Natural killer cell (primary cell): ENCODE data around the gene PHACTR4. TPM values are rescaled to one million over a fixed set of nuclear protein-coding genes. Genes with fewer than 3 reads are reported as not detected.

Source experiments
- ATAC-seq, 3 donors: fragments of 150-1000 bp in 2 of 3; fragments of 200-7000 bp in 1 of 3; cut with Tn5 transposase; 1 replicate in 1 of 3; 2 replicates in 2 of 3; pipeline ENCODE4 v1.10.0; 2021; ENCODE audit warnings: mild to moderate bottlenecking in 2 of 3, moderate library complexity in 2 of 3
- DNase-seq, 2 donors: peaks; one replicate each; pipeline versions ENCODE4 v3.0.0 to v3.0.0-alpha.2; 2013 to 2021; ENCODE audit warnings: mixed read lengths in 1 of 2
- H3K27ac ChIP-seq: one replicate; pipeline ENCODE4 v1.5.1; 2013; ENCODE audit warnings: mild to moderate bottlenecking, low read length
- H3K27me3 ChIP-seq: one replicate; pipeline ENCODE4 v1.6.1; 2013; ENCODE audit warnings: low read length; ENCODE audit not compliant: control insufficient read depth, insufficient read depth
- H3K36me3 ChIP-seq: one replicate; pipeline ENCODE4 v1.6.1; 2013; ENCODE audit warnings: low read length; ENCODE audit not compliant: control insufficient read depth, insufficient read depth
- H3K4me1 ChIP-seq: one replicate; pipeline ENCODE4 v1.6.1; 2013; ENCODE audit warnings: low read length; ENCODE audit not compliant: control insufficient read depth, insufficient read depth
- H3K4me3 ChIP-seq: one replicate; pipeline ENCODE4 v1.5.1; 2013; ENCODE audit warnings: low read length
- H3K9me3 ChIP-seq: one replicate; pipeline ENCODE4 v1.6.1; 2013; ENCODE audit warnings: low read length; ENCODE audit not compliant: control insufficient read depth, insufficient read depth
- H3K27ac Mint-ChIP-seq, 2 donors: one replicate each; pipeline ENCODE4 v1.8.0; 2022; ENCODE audit warnings: mild to moderate bottlenecking in 2 of 2, mixed read lengths in 2 of 2, moderate library complexity in 1 of 2
- H3K27me3 Mint-ChIP-seq, 2 donors: one replicate each; pipeline ENCODE4 v1.8.0; 2022; ENCODE audit warnings: low read depth in 2 of 2, mixed read lengths in 2 of 2
- H3K36me3 Mint-ChIP-seq: one replicate; pipeline ENCODE4 v1.8.0; 2022; ENCODE audit warnings: mixed read lengths
- H3K4me1 Mint-ChIP-seq, 2 donors: one replicate each; pipeline ENCODE4 v1.8.0; 2022; ENCODE audit warnings: mixed read lengths in 2 of 2
- H3K4me3 Mint-ChIP-seq: one replicate; pipeline ENCODE4 v1.8.0; 2022; ENCODE audit warnings: mild to moderate bottlenecking, moderate library complexity, mixed read lengths
- H3K9me3 Mint-ChIP-seq, 2 donors: one replicate each; pipeline ENCODE4 v1.8.0; 2022; ENCODE audit warnings: mixed read lengths in 2 of 2
- WGBS: methylation state at CpG from one replicate; pipeline ENCODE4 v1.1.7; 2013; ENCODE audit warnings: missing lambda C conversion rate; ENCODE audit not compliant: insufficient coverage; 5-methylcytosine and 5-hydroxymethylcytosine counted together
- intact Hi-C: fragments of 100-400 bp; cut with micrococcal nuclease; formaldehyde crosslinking; loops from one replicate; pipeline ENCODE4 v1.14.2; 2022
- total RNA-seq, 4 donors: library from RNA; stranded (reverse); fragments of 120-200 nt in 1 of 4; gene quantifications; one replicate each; pipeline versions ENCODE4 v1.2.3 to v1.2.4, GENCODE V29; 2013 to 2022
- TF ChIP-seq, protein P1 (sequence below): fragments of 200-600 bp; IDR thresholded peaks from one replicate; pipeline ENCODE4 v1.8.0; 2022; ENCODE audit warnings: antibody characterized with exemption

PHACTR4 gene
- total RNA-seq, 3 donors from 2014 or later (not counting 1 experiment from before 2014, with no cell fraction given): 35.2 to 50.9 (median 44.2) TPM

DNA sequence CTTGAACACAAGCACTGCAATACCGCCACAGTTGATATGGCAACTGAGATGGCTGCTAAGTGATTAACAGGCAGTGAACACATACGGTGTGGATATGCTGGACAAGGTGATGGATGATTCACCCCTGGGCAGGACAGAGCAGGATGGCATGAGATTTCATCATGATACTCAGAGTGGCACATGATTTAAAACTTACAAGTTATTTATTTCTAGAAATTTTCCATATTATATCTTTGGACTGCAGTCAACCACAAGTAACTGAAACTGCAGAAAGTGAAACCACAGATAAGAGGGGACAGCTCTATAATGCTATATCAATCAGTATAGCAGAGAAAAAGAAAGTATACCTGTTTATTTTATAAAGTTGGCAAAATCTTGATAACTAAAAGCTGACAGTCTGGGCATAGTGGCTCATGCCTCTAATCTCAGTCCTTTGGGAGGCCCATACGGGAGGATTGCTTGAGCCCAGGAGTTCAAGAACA is 47.9 kb downstream of the PHACTR4 start:
- no peaks in the 10 kb centered on the region for H3K9me3 Mint-ChIP-seq
- DNase-seq: peak in 1 of 2 donors; percentile 19

DNA sequence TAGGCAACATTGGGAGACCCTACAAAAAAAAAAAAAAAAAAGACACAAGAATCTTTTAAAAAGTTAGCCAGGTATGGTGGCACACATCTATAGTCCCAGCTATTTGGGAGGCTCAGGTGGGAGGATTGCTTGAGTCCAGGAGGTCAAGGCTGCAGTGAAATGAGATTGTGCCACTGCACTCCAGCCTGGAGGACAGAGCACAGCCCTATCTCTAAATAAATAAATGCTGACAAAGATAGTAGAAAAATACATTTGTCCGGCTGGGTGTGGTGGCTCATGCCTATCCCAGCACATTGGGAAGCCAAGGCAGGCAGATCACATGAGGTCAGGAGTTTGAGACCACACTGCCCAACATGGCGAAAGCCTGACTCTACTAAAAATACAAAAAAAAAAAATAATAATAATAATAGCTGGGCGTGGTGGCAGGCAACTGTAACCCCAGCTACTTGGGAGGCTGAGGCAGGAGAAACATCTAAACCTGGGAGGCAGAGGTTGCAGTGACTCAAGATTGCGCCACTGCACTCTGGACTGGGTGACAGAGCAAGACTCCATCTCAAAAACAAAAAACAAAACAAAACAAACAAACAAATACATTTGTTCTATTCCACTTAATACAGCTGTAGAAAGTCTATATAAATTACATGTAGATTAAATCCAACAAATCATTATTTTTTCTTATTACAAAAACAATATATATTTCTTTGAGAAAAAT is 48.5 kb downstream of the PHACTR4 start:
- 78% methylated on average over 2 of the region's 4 CpGs for WGBS
- Histone ChIP-seq H3K36me3 (peaks cover 2% of the 10 kb centered on the region), H3K4me1 (peaks cover 8% of the 10 kb centered on the region), H3K9me3 (no peaks in the 10 kb centered on the region), H3K4me3 (no peak overlapping the region), H3K27ac (no peak overlapping the region), H3K27me3 (no peaks in the 10 kb centered on the region)
- DNase-seq (no peak), ATAC-seq (no peak)
- H3K27me3 Mint-ChIP-seq: no peaks in the 10 kb centered on the region
- H3K36me3 Mint-ChIP-seq: no peaks in the 10 kb centered on the region
- intact Hi-C loops: no loop called here
- peaks cover 6 to 14% of the 10 kb centered on the region in 2 donors for H3K4me1 Mint-ChIP-seq
- H3K27ac Mint-ChIP-seq: peak overlapping the region; percentile 63 to 71
- no peaks in the 10 kb centered on the region for H3K9me3 Mint-ChIP-seq
- TF ChIP-seq, protein P1, sequence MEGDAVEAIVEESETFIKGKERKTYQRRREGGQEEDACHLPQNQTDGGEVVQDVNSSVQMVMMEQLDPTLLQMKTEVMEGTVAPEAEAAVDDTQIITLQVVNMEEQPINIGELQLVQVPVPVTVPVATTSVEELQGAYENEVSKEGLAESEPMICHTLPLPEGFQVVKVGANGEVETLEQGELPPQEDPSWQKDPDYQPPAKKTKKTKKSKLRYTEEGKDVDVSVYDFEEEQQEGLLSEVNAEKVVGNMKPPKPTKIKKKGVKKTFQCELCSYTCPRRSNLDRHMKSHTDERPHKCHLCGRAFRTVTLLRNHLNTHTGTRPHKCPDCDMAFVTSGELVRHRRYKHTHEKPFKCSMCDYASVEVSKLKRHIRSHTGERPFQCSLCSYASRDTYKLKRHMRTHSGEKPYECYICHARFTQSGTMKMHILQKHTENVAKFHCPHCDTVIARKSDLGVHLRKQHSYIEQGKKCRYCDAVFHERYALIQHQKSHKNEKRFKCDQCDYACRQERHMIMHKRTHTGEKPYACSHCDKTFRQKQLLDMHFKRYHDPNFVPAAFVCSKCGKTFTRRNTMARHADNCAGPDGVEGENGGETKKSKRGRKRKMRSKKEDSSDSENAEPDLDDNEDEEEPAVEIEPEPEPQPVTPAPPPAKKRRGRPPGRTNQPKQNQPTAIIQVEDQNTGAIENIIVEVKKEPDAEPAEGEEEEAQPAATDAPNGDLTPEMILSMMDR: no peak
- peak overlapping the region; percentile 57 for H3K4me3 Mint-ChIP-seq

More for the DNA sequence above, 47.9 kb downstream of the PHACTR4 start:
- Histone ChIP-seq H3K9me3 (no peaks in the 10 kb centered on the region), H3K4me1 (peaks cover 8% of the 10 kb centered on the region), H3K27me3 (no peaks in the 10 kb centered on the region), H3K27ac (peak overlapping the region; percentile 15), H3K36me3 (peaks cover 2% of the 10 kb centered on the region), H3K4me3 (no peak overlapping the region)
- Mint-ChIP-seq H3K4me3 (peak overlapping the region; percentile 57), H3K4me1 (peaks cover 6 to 14% of the 10 kb centered on the region in 2 donors), H3K27me3 (no peaks in the 10 kb centered on the region), H3K27ac (peak overlapping the region; percentile 63 to 71), H3K36me3 (no peaks in the 10 kb centered on the region)
- intact Hi-C loops: no loop called here
- TF ChIP-seq, protein P1: no peak
- WGBS: 30% methylated on average over 3 of the region's 3 CpGs
- ATAC-seq: peak; percentile 80 to 93 (median 88)

DNA sequence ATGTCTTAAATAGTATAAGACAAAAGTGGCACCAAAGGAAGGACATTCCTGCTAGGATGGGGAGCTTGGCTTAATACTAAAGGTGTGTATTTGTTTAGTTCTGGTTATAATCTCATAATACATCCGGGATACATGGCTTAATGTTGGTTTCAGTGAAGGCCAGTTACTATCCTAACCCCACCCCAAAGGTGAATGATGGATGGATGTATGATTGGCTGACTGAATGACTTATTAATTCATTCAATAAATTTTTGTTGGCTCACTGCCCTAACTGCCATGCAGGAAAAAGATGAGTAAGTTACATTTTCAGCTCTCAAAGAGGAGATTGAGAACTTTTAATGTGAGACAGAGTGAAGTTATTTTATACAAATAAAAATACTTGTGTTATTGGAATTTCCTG is 52.2 kb downstream of the PHACTR4 start:
- DNase-seq (no peak), ATAC-seq (no peak)
- Histone ChIP-seq H3K9me3 (no peaks in the 10 kb centered on the region), H3K36me3 (peaks cover 2% of the 10 kb centered on the region), H3K4me3 (no peak overlapping the region), H3K4me1 (peaks cover 8% of the 10 kb centered on the region), H3K27me3 (no peaks in the 10 kb centered on the region), H3K27ac (no peak overlapping the region)
- Mint-ChIP-seq H3K4me1 (peaks cover 5 to 20% of the 10 kb centered on the region in 2 donors), H3K9me3 (no peaks in the 10 kb centered on the region), H3K27me3 (no peaks in the 10 kb centered on the region), H3K4me3 (no peak overlapping the region), H3K36me3 (no peaks in the 10 kb centered on the region), H3K27ac (no peak overlapping the region)
- no CpG with 5 or more reads among the region's 1 CpG for WGBS
- intact Hi-C loops: no loop called here
- TF ChIP-seq, protein P1: no peak
